NCI-H146 (cell line): ENCODE results near the gene NEK6.

ENCODE experiments used
- DNase-seq: peaks from one replicate; lab custom pipeline; 2025; lab: John Stamatoyannopoulos, UW

The NEK6 gene

GRCh38 chr9:124355039-124355940 lies 97.5 kb downstream of the NEK6 start:
- no peak for DNase-seq

- no peak for DNase-seq
Measured at GRCh38 chr9:124355941-124356744, 98.4 kb downstream of the NEK6 start.

GRCh38 chr9:124356745-124357390 lies 99.1 kb downstream of the NEK6 start:
- DNase-seq: no peak

DNA sequence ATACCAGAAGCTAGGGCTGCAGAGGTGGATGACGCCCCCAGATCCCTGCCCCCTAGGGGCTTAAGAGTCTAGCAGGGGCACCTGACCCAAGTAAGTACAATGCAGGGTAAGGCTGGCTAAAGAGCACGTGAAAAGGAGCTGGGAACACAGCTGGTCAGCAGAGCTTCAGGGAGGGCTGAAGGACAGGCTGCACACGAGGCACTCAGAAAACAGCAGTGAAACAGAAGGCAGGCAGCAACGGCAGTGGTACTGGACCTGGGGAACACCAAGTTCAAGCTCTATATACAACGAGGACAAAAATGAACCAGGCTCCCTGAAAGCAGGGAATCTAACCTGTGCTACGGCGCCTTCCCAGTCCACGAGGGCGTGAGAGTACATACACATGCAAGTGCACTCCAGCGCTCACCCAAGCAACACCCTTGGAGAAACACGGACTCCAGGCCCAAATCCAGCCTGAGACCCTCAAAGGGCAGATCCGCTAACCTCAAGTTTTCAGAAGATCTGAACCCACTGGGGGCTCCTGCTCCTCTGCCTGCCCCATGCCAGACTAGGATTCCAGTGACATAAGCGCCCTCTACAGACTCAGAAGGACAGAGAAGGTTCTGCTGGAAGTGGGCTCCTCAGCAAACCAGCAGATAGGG lies 100.1 kb downstream of the NEK6 start:
- no peak for DNase-seq

DNA sequence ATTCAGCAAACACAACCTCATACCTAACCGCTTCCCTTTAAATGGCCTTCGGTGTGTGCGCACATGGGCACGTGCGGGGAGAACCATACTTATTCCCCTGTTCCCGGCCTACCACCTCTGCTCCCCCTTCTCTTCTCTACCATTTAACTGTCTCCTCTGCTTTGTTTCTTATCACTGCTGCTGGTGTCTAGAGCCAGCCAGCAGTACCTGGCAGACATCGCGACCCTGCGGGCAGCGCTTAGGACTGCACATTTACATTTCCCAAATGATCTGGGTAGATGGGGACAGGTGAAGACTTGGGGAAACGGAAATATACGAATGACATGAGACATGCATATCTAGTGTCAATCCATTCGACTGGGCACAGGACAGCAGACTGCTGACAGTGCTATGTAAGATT lies 100.9 kb downstream of the NEK6 start:
- no peak for DNase-seq

DNA sequence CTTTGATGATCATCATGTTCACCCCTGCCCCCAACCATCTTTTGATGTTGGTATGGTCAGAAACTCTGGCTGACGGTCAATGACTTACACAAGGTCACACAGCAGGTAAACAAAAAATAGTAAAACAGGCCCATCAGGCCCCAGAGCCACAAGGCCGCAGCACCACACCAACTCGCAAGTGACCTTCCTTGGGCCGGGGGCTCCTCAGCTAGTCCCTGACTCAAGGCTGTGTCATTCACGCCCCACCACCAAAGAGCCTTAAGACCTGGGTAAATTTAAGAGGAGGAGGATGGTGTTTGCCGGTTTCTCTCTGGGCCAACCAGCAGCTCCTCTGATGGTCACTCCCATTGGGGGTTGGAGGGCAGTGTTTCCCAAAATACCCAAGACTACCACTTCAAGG lies 101.7 kb downstream of the NEK6 start:
- no peak for DNase-seq

DNA sequence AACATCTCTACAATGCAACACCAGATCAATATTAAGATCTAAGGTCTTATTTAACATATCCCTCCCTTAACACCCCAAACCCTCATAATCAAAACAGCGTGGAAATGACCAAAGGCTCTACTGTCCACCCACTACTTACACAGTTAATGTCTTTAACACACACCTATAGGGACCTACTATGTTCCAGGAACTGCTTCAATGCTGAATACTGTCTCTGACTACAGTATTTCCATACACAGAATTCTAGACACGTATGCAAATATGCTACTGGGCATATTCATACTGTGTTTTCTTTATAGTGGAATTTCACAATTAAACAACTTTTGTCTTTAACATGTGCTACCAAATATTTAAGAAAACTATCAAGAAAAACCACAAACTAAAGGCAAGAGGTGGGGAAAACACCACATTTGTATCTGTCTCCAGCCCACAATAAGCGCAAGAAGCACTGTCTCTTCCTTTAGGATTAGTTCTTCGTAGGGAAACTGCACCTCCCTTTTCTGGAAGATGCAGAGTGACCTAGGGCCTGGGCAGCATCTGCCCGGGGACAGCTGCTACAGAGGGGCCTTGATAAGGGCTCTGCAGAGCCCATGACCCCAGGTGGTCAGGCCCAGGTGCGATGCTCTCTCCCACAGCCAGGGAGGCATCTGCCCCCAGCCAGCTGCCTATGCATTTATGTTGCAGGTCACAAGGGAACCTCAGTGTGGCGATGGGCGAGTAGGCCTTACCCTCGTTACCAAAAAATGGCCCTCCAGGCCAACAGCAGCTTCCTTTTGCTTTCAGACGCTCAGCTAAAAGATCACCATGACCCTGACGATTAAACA lies 102.3 kb downstream of the NEK6 start:
- DNase-seq: peak; percentile 60

- DNase-seq: no peak
Measured at GRCh38 chr9:124361128-124361527, 103.4 kb downstream of the NEK6 start.

GRCh38 chr9:124363326-124364096 lies 105.8 kb downstream of the NEK6 start:
- no peak for DNase-seq

GRCh38 chr9:124364141-124364540 lies 106.4 kb downstream of the NEK6 start:
- no peak for DNase-seq

DNA sequence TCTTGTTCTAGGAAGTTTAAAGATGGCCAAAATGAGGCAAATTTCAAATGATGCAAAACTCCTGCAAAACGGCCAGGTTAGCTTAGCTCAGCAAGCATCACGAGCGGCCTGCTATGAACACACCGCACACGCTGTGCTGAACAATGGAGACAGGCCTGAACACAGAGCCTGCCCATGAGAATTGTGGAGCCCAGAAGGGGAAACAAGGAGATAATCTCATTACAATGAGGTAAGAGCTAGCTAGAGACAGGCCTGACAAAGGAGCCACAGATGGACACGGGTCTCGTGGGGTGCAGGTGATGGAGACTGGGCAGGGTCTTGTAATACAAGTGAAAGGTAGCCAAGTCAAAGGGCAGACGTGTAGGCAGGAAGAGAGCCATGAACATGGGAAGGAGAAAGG lies 107.3 kb downstream of the NEK6 start:
- peak; percentile 31 for DNase-seq

GRCh38 chr9:124366476-124367220 lies 108.9 kb downstream of the NEK6 start:
- no peak for DNase-seq

GRCh38 chr9:124368692-124369091 lies 110.9 kb downstream of the NEK6 start:
- DNase-seq: no peak

DNA sequence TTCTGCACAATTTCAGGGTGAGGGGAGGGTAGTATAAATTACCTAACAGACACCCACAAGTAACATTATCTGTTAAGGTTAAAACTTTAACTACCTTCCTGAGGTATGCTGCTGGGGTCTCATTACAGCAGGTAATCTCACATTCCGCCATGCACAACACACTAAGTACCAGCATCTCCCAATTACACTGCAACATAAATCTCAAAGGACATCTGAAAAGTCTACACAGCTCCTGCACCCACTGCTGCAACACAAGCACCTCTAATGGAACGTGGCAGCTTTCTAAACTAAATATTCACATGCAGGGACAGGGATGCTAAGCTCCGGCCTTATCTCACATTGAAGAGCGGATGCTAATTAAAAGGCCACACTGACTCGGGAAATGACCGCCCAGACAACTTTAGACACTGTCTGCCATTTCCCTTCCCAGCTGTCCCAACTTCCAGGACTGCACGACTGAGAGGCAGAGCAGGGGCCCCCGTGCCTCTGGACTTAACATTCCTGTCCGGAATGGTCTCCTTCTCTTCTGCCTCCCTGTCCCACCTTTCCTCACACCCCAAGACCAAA lies 111.6 kb downstream of the NEK6 start:
- no peak for DNase-seq

DNA sequence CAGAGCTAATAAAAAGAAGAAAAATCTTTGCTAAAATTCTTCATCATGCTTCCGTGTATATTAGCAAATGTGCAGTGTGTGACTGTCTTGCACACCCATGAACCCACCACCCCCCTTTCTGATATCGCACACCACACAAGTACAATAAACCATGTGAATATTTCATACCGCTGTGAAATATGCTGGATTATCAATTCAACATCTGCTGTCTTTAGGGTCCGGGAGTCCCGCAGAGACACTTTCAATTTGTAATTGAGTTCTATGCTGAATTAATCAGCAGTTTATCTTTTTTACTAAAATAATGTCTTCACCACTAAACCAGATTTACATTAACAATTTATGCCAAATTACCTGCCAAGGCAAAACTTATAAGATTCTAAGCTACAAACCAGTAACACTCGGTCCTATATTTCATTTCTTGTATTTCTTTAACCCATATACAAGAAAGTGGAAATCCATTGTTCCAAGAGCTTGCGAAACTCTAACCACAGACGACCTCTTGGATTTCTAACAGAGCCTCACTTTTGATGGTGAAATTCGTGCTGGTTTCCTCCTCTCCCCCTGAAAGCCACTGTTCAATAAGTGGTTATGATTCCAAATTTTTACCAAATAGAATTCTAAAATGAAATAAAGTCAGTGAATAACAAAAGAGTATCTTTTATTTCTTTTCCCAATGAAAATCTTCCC lies 113.3 kb downstream of the NEK6 start:
- no peak for DNase-seq

DNA sequence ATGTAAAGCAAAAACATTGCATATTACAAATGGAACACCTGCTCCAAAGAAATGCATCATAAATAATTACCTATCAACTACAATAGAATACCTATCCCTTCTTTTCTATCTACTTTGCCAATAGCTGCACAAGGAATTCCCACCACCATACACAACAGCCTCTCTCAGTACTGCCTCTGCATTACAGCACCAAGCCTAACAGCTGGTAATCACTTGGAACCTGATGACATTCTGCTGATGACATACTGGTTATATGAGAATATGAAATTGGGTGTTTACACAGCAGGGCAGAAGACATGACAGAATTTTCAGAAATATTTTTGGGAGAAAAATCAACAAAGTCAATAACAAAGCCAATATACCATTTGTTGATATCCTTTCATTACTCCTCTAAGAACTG lies 114.3 kb downstream of the NEK6 start:
- no peak for DNase-seq

DNA sequence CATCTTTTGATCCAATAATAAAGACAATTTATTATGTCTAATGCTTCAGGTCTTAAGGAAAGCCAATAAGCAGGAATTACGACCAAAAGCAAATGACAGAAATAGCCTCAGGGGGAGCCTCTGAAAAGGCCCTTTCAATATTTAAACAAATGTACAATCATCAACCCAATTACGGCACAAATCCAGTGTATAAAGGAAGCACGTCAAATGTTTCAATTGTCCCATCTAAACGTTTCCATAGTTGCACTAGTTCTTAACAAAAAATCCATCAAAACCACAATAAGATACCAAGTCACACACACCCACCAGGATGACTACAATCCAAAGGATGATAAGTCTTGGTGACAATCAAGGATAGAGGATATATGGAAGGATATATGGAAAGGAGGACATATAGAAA lies 115.6 kb downstream of the NEK6 start:
- DNase-seq: peak; percentile 64

DNA sequence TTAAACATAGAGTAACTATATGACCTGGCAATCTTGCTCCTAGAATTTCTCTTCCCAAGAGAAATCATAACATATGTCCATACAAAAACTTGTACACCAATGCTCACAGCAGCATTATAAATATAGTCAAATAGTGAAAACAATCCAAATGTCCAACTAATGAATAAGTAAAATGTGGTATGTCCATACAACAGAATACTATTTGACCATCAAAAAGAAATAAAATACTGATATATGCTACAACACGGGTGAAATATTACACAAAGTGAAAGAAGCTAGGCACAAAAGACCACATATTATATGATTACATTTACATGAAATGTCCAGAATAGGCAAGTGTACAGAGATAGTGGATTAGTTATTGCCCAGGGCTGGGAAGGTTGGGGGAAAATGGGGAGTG lies 116.1 kb downstream of the NEK6 start:
- no peak for DNase-seq

- no peak for DNase-seq
Measured at GRCh38 chr9:124375726-124376125, 118.0 kb downstream of the NEK6 start.
